RWPE1 (cell line): ENCODE results near the gene ZNF492.

ENCODE experiments used
- CTCF ChIA-PET: fragments of 350-600 bp; sonication (Branson Sonifier 250); formaldehyde crosslinking; extraction: SDS; loops from one replicate; lab custom pipeline; 2021; lab: Yijun Ruan, JAX
- POLR2A ChIA-PET: fragments of 400-600 bp; formaldehyde crosslinking; extraction: SDS; loops from one replicate; lab custom pipeline; 2020; ENCODE audit warnings: antibody characterized with exemption; ENCODE audit not compliant: low non-redundant PET; lab: Yijun Ruan, JAX
- DNase-seq: peaks from one replicate; pipeline ENCODE4 v3.0.0; 2012; ENCODE audit warnings: low spot score
- H3K27ac ChIP-seq: fragments of 450-650 bp; 2 replicates; pipeline ENCODE4 v1.5.1; 2017
- TF ChIP-seq, protein P1 (sequence below): fragments of 450-650 bp; conservative IDR thresholded peaks from 2 replicates; pipeline ENCODE4 v1.5.1; 2017; ENCODE audit warnings: low read depth, mild to moderate bottlenecking

Gene ZNF492

GRCh38 chr19:22603518-22604440, 30.3 kb upstream of the ZNF492 start:
- DNase-seq: no peak
- ChIA-PET CTCF (interaction anchor here (0.6 kb wide), 1 partner anchor 540 kb away, joined by 3 read pairs; no protein-coding TSS in a partner anchor), POLR2A (no interaction called here)
- TF ChIP-seq, protein P1, sequence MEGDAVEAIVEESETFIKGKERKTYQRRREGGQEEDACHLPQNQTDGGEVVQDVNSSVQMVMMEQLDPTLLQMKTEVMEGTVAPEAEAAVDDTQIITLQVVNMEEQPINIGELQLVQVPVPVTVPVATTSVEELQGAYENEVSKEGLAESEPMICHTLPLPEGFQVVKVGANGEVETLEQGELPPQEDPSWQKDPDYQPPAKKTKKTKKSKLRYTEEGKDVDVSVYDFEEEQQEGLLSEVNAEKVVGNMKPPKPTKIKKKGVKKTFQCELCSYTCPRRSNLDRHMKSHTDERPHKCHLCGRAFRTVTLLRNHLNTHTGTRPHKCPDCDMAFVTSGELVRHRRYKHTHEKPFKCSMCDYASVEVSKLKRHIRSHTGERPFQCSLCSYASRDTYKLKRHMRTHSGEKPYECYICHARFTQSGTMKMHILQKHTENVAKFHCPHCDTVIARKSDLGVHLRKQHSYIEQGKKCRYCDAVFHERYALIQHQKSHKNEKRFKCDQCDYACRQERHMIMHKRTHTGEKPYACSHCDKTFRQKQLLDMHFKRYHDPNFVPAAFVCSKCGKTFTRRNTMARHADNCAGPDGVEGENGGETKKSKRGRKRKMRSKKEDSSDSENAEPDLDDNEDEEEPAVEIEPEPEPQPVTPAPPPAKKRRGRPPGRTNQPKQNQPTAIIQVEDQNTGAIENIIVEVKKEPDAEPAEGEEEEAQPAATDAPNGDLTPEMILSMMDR: no peak
- no peak overlapping the region for H3K27ac ChIP-seq

- ChIA-PET CTCF (no interaction called here), POLR2A (no interaction called here)
- TF ChIP-seq, protein P1: no peak
- no peak overlapping the region for H3K27ac ChIP-seq
- no peak for DNase-seq
Observed at GRCh38 chr19:22604571-22605274, 29.4 kb upstream of the ZNF492 start.

DNA sequence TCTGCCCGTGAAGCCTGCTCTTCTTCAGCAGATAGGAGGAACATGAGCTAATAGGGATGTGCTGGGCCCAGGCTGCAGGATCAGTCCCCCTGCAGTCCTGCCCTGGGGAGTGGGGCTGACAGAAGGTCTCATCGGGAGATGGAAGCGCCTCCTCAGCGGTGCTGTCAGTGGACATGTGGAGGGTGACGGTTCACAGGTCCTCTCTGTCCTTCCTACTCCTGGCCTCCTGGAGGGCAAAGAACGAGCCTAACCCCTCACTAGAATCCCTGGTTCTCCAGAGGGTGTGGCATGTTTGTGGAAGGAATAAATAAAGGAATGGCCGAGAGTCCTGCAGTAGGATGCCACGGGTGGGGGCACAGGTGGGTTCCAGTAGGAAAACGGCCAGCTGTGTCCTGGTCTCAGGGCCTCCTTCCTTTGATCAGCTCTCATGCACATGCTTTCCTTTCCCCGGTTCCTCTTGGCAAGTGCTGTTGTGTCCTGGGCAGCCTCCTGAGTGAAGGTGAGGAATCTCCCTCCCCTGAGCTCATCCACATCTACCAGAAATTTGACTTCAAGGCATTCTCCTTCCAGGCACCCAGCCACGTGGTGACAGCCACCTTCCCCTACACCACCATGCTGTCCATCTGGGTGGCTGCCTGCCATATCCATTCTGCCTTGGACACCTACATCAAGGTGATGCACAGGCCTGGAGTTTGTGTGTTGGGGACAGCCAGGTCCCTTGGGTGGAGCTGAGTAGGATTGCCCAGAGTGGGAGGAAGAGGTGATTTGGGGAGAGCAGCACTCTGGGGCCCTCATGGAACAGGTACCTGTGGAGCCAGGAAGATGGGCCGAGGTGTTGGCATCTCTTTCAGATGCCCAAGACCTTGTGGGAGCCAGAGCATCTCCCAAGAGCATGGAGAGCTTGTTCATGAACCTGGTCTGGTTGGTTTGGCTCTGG, 28.6 kb upstream of the ZNF492 start:
- ChIA-PET POLR2A (no interaction called here), CTCF (no interaction called here)
- DNase-seq: no peak
- no peak overlapping the region for H3K27ac ChIP-seq
- TF ChIP-seq, protein P1: no peak

GRCh38 chr19:22606212-22606553, 27.9 kb upstream of the ZNF492 start:
- TF ChIP-seq, protein P1: no peak
- H3K27ac ChIP-seq: no peak overlapping the region
- POLR2A ChIA-PET: no interaction called here
- DNase-seq: no peak
- CTCF ChIA-PET: no interaction called here

GRCh38 chr19:22606954-22607652, 27.0 kb upstream of the ZNF492 start:
- TF ChIP-seq, protein P1: no peak
- DNase-seq: no peak
- ChIA-PET POLR2A (no interaction called here), CTCF (no interaction called here)
- H3K27ac ChIP-seq: no peak overlapping the region
